GM19193 (cell line): ENCODE measurements around the gene EFCAB8.

ENCODE experiments used
- POLR2A ChIP-seq: IDR thresholded peaks from 4 replicates; pipeline ENCODE4 v1.6.1; 2011; ENCODE audit not compliant: insufficient read depth, insufficient read length; ENCODE audit errors: extremely low read depth

EFCAB8 gene, protein sequence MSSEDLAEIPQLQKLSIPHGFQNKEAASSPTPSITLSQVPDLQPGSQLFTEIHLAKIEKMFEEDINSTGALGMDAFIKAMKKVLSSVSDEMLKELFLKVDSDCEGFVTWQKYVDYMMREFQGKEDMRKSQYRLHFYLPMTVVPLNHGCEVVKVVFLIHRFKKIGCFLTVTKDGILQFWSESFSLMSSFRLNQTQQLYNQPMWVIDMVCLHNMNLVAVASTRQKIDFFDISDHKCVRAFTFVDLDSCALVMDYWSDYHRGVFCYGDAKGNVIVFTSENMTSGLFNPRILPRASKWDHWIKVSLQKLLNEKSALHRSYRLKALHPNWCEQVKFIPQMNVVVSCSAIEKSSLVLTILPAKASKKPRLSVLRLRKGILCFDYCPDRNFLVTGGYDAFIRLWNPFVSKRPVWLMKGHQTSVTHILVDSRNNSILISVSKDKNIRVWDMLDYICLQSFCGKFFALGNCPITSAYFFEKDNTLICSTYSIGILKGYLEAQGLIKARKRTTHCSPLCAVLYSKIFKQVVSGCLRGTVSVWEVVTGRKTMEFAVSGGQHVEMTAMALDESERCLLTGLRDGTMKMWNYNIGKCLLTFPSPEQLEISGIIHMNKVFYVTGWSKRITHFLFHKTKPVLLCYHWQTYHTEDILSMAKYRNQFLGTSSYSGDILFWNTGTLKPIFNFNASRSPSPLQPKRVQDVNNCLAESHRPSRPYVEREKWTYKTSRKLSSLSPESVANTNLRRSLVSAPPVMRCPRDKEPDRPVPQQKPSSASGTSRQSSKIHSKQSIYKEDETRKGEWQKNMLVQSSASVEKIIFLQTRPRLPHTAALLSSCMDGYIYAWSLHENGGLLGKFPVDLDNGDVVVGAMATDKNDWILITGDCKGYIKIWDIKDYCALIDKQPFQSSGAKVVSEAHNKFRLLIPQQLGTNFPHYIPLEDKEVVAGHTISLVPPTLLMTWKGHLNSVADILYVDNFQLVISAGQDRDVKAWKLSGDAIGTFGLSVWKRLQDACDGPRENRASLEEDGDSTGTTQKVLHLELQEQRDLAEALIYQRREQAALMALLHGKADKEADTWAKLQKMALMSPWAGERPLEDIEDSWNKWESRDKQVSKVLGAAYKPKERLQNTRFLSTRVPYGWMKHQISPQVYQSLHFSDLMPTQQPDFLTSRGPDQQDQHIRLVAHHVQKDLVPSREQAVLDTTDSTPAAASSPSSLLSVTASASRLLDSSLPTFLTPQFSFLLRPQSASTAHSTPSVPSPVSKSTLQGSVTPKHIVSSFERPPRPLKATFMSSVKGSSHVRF

DNA sequence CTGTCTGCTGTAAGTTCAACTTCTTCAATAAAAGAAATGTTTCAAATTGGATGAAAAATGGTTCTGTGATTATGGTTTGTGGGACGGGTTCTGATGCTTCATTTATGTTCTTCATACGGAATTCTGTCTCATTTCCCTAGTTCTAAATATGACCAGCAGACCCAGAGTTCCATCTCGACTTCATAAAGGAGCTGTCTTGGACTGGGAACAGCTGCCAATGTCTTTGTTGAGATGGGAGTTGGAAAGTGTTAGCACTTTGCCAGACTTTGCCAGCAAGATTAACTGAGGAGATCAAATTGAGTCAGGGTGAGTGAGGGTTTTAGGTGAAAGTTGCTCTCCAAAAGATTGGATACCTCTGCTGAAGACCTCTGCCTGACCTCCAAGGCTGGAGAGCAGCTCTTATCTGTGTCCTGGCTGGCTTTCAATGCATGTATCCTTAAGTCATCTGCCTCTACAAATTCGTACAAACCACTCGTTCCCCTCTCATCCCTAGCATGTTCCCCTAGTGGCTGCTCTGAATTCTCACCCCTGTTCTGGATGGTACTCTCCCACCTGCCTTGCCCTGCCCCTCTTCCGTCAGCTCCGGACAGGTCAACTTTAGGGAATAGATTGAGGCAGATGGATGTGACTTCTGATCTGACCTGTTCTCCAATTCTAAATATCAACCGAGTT, at the start of gene EFCAB8:
Gene EFCAB8 (plus strand): TSS at position 223 of the 672 bp plus-strand sequence. CDS start 4,870 bp downstream, outside the sequence.
- no peak for TF ChIP-seq POLR2A

DNA sequence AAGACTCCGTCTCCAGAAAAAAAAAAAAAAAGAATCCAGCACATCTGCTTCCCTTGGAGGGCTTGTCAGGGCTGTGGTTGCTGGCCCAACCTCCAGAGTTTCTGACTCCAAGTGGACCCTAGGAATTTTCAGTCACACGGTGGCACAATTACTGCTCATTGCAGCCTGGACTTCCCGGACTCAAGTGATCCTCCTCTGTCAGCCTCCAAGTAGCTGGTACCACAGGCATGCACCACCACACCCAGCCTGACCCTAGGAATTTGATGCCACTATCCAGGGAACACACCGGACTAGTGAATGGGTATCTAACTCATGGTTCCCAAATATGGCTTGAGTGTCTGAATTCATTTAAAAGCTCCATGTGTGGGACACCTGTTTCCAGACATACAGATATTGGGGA, 48.8 kb upstream of the EFCAB8 start:
- no peak for TF ChIP-seq POLR2A

DNA sequence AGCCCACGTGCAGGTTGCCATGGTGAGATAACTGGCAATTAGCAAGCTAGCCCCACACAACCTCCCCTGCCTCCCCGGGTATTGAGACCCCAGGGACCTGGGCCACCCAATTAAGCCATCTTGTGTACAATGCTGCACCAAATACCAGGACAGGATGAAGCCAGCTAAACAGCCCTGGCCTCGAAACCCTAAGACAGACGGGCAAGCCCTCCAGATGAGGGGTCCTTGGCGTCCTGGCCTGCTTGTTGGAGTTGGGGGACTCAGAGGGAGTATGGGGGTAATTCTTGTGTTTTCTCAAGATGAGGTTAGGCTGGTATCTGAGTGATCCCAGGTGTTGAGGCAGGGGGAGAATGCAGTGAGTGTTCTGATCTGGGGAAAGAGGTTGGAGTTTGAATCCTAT, 47.8 kb upstream of the EFCAB8 start:
- TF ChIP-seq POLR2A: no peak

DNA sequence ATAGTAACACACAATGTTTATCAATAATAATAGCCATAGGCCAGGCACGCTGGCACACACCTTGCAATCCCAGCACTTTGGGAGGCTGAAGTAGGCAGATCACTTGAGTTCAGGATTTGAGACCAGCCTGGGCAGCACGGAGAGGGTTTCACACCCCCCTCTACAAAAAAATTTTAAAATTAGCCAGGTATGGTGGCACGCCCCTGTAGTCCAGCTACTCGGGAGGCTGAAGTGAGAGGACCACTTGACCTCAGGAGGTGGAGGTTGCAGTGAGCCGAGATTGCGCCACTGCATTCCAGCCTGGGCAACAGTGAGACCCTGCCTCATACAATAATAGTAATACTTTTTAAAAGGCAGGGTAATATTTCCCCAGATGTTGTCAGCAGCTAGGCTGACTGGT, 46.8 kb upstream of the EFCAB8 start:
- TF ChIP-seq POLR2A: no peak

DNA sequence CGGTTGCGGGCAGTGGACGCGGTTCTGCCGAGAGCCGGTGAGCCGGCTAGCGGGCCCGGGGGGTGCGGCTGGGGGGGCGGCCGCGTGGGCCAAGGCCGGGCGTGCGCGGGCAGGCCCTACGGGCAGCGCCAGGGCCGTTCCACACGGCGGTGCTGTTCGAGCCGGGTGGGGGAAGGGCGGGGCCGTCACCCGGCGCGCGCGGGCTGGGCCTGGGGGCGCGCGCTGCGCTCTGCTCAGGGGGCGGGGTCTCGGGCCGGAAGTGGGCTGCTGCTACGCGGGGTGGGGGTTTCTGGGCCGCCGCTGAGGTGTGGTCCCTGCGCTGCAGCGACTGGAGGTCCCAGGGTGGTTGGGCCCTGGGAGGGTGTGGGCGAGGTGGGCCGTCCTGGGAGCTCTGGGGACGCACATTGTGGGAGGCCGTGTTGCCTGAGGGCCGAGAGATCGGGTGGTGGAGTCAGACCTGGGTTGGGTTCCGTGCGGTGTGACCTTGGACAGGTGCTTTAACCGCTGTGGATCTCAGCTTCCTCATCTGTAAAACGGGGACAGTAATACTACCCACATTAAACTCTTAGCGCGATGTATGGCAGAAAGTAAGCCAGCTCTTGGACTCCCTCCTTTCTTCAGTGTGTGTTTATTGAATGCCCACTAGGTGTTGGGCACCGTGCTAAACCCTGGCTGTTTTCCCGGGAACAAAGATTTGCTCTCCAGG, 38.6 kb upstream of the EFCAB8 start:
- TF ChIP-seq POLR2A: peak; percentile 57

DNA sequence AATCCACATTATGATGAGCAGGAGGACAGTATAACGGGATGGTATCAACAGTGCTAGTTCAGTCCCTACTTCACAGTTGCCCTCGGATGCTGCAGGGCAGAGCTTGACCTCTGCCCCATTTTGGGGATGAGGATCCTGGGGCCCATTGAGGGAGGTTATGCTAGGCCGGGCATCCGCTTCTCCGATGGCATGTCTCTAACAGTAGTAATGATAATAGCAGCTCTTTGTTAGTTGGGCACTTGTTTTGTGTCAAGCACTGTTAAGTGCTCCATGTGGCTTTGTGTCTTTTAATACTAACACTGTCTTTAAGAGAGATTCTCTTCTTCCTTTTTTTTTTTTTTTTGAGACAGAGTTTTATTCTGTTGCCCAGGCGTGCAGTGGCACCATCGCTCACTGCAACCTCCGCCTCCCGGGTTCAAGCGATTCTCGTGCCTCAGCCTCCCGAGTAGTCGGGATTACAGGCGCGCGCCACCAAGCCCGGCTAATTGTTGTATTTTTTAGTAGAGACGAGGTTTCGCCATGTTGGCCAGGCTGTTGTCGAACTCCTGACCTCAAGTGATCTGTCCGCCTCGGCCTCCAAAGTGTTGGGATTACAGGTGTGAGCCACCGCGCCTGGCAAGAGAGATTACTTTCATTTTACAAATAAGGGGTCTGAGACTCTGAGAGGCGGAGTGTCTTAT, 37.9 kb upstream of the EFCAB8 start:
- TF ChIP-seq POLR2A: no peak

DNA sequence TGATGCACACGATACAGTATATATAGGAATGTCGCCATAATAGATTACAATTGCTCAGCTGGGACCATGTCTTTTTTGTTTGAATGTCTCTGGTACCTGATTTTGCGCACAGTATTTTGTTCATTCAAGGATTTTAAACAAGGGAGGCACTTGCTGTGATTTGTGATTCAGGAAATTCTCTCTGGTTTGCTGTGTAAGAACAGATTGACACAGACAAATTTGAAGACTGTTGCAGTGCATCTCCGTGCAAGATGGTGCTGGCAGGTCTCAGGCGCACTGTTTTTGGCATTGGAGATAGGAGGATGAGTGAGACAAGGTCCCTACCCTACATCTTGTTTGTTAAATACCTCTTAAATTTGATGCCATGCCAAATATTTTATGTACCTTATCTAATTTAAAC, 36.5 kb upstream of the EFCAB8 start:
- no peak for TF ChIP-seq POLR2A

DNA sequence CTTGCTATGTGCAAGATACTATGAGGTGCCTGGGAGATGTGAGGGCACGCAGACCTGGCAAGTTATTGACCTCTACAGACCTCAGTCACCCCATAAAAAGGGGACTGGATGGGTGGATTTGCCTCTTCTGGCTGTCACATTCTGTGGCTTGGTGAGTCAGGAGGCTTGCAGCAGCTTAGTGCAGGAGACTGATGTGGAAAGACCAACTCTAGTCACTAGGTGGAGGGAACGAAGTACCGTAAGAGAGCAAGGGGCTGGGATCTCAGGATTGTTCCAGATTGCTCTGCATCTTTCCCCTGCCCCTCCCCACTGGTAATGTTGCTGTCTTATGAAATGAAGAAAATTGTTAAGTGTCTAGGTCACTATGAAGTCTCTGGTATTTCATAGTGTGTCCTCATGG, 35.6 kb upstream of the EFCAB8 start:
- TF ChIP-seq POLR2A: no peak

DNA sequence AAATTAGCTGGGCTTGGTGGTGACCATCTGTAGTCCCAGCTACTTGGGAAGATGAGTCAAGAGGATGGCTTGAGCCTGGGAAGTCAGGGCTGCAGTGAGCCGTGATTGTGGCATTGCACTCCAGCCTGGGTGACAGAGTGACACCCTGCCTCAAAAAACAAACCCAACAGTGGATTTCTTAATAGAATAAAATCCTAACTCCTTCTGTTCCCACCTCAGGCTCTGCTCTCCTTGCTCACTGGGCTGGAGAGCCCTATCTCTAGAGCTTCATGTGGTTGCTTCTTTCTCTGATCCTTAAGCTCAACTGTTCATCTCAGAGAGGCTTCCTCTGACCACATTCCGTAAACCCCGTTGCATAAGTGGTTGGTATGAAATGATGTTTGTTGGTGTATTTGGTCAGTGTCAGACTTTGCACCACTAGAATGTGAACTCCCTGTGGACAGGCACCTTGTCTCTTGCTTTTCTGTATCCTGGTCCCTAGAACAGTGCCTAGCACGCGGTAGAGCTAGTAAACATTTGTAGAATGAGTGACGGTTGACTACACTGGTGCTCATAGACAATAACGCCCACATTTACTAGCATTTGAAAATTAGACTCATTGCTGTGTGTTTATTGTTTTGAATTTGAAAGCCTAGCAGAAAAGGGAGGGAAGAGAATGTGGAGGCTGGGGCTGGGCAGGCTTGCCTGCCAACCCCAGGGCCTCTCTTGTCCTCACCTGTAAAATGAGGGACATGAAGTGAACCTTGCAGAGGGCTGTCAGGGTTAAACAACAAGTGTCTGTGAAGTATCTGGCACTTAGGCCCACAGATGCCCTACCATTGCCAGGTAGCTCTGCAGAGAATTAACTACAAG, 34.8 kb upstream of the EFCAB8 start:
- TF ChIP-seq POLR2A: no peak

DNA sequence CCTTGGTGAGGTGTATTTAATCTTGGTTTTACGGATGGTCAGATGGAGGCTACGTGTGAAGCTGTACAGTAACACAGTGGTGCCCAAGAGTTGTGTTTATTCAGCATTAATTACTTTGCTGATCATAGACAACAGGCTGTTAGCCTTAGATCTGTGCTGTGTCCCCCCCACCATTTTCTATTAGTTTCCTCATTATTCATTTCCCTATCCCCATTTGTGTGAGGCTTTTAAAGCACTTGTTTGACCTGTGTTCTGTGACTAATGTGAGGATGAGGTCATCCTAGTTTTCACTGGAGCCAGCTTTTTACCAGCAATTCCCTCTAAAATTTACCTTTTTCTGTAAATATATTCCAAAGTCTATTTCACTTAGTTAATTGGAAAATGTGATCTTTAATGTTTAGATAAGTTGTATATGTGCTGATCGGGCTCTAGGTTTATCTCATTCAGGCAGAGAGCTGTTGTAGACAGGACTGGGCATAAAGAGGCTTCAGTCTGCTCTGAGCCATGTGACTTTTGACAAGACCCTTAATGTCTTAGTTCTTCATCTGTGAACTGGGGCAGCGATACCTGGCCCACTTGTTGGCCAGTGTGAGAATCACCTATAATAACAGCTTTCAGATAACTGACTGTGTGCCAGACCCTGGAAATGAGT, 30.6 kb upstream of the EFCAB8 start:
- TF ChIP-seq POLR2A: no peak

DNA sequence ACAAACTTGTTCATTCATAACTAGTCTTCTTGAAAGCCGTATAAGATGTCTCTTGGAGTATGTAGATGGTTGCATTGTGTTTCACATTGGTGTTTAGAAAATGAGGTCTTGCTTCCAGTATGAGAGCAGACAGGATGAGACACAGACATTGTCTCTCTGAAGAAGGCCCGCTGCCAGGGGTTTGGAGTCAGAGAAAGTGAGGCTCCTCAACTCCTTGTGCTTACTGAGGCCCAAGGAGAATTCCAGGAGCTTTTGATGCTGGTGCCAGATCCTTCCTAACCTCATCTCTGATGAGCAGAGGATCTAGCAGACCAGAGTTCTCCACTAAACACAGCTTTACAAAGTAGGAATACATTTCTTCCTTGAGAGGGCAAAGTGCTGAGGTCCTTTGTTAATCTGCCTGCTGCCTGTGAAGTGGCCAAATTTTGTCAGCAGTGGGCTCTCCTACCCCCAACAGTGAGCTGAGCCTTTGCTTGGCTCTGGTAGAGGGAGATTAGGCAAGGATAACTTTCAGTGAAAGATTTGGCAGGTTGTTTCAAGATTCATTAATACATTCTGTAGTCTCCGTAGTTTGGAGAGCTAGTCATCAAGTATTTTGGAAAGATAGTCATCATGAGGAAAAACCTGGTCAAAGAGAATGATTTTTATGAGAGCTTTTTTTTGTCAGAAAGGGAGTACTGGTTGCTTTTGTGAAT, 29.3 kb upstream of the EFCAB8 start:
- TF ChIP-seq POLR2A: no peak

DNA sequence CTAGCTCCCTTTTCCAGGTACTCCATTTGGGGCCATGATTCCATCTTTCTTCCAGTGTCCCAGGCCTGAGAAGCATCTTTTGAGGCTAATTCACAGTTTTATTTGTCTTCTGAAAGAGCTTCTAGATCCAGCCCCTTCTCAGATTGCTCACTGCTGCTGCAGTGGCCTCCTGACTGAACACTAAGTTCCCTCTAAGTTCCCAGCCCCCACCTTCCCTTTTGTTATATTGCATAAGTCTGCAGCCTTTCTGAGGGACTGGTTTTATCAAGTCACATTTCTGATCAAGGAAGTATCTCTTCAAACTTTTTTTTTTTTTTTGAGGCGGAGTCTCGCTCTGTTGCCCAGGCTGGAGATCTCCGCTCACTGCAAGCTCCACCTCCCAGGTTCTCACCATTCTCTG, 28.3 kb upstream of the EFCAB8 start:
- no peak for TF ChIP-seq POLR2A

DNA sequence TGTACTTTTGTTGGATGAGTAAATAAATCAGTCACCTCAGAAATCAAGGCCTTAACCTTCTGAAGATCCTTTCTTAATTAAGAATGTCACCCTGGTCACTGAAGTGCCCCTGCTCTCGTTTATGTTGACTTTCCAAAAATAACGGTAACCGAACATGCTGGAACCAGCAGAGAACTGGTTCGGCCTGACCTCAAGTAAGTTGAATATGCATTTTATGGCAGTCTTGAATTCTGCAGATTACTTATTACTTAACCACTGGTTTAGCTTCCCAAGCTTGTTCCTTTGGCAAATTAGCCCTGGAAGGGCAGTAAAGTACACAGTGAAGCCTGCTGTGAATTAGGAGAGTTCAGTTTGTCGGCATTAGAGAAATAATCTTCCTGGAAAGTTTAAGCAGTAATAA, 26.7 kb upstream of the EFCAB8 start:
- no peak for TF ChIP-seq POLR2A
